HG03378 (cell line): ENCODE data around the gene DOCK2.
"Not testable (repeated sequence)": the region's sequence is repeated elsewhere in the genome, so short reads cannot be mapped to it uniquely, and the experiment has no call there.

Source experiments
- ATAC-seq: cut with Tn5 transposase; IDR thresholded peaks from one replicate; pipeline ENCODE4 v1.9.1; 2021; ENCODE audit warnings: mild to moderate bottlenecking, moderate library complexity; ENCODE audit not compliant: unreplicated experiment

Gene DOCK2

DNA sequence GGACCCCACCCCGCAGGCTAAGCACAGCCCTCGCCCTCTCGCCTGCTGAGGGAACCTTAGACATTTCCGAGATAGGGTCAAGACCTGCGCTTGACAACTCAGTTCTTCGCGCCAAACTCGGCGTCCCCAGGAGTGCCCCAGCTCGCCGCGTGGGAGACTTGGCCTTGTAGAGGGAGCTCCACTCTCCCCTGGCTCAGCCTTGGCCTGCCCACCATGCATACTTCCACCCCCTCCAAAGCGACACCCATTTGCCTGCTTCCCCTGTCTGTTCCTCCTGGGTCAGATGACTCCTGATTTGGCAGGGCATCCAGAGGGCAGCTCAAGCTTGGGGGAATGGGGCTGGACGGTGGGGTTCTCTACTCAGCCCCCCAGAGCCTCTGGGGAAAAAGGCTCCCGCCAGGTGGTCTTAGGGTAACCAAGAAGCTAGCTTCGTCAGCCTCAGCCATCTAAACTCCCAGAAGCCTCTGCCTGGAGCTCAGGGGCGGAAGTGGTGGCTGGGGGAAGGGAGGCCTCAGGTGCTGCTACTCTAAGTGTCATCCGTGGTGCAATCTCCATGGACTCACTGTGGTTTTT, 560 bp downstream of the DOCK2 start:
- peak; percentile 67 for ATAC-seq

DNA sequence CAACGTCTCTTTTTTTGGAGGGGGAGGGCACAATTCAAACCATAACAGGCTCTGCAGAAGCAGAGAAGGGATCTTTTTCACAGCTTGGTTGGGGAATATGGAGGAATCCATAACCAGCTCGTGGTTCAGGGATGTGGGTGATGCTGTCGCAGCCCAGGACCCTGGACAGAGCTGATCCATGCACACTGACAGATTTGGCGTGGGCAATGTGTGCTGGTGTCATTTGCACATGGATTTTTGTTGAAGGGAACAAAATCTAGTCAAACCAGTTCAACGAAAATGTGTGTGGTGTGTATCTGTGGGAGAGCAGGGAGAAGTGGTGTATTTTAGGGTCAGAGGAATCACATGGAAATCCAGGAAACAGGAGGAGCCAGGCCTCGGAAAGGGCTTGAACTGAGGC, 4.2 kb downstream of the DOCK2 start:
- ATAC-seq = no peak

DNA sequence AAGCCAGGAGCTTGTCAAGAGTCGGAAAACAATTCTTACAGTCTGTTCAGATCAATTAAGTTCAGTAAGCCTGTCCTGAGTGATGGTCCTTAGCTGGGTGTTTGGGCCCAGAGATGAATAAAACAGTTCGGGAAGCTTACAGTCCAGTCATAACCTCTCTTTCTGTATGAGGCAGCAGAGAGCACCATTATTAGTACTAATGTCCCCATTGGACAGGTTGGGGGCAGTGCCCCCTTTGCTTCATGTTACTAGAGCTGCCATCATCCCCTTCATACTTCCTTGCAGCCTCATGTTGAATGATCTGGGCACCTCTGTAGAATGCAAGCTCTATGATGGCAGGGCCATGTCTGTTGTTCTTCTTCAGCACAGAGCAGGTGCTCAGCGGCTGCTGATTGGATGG, 9.8 kb downstream of the DOCK2 start:
- ATAC-seq = peak; percentile 34

- peak; percentile 24 for ATAC-seq
Measured at GRCh38 chr5:169647566-169647965, 10.5 kb downstream of the DOCK2 start.

GRCh38 chr5:169648725-169649310, 11.7 kb downstream of the DOCK2 start:
- no peak for ATAC-seq

DNA sequence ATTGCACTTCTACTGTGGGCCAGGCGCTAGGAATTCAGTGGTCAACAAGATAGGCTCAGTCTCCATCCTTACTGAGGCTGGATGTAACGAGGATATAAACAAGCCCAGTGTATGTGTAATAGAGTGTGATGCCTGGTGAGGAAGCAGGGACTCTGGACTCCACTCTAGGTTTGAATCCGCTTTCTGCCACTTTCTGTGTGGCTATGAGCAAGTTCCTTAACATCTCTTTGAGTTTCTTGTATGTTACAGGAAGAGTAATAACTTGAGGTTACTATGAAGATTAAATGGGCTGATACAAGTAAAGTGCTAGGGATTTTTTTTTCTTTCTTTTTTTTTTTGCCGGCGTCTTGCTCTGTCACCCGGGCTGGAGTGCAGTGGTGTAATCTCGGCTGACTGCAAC, 12.4 kb downstream of the DOCK2 start:
- no peak for ATAC-seq

DNA sequence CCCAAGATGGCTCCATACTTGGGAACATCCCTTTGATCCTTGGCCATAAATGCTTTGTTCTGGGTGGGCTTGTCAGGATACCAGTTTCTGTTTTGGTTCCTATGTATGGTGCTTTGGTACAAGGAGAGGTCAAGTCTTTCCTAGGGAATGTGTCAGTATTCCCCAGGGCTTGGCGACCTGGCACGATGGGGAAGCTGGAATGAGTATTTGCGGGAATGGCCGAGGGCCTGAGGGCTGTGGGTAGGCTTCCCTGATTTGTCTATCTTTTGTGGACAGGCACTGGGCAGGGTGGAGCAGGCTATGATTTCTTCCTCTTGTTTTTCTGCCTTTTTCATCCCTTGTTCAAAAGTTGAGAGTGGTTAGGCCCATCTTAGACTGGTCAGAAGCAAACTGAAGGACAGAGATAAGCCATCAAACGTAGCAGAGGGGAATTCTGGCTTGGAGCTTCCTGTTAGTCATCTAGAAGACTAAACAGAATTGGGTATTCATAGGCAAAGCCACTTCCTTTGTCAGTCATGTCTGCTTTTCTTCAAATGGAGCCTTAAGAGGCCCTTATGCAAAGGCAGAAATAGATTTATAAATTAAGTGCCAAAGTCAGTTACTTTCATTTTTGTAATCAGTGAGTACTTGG, 13.7 kb downstream of the DOCK2 start:
- peak; percentile 80 for ATAC-seq

DNA sequence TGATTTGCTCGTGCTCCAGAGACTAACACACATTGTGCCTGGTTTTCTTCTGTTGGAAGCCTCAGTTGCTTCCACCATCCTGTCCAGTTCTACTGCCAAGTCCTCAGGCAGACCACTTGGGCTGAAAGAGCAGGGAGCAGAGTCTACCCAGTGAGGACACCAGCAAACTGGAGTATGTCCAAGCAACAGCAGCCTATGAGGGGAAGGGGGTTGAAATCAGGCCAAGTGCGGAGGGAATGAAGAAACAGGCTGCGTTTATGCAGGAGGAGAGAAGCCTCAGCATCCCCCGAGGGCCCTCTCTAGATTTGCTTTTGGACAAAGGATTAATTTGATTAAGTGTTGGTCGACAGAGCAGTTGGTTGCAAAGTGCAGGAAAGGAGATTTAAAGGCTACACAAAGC, 14.5 kb downstream of the DOCK2 start:
- no peak for ATAC-seq

GRCh38 chr5:169652057-169652456, 15.0 kb downstream of the DOCK2 start:
- ATAC-seq = no peak

DNA sequence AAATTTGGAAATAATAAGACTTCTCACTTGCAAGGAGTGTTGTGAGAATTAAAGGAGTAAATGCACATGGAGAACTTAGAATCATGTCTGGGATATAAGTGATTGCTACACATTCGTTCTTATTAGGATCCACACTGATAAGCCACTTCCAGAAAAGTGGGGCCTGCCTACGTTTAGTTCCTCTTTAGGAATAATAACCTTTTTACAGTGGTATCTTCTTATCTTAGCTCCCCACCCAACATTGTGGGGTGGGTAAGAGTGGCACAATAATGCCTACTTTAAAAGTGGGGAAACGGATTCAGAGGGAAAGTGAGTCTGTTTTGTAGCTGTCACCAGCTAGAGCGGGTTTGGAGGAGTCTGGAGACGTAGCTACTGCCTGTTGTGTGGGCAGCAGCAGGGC, 16.0 kb downstream of the DOCK2 start:
- ATAC-seq = no peak

DNA sequence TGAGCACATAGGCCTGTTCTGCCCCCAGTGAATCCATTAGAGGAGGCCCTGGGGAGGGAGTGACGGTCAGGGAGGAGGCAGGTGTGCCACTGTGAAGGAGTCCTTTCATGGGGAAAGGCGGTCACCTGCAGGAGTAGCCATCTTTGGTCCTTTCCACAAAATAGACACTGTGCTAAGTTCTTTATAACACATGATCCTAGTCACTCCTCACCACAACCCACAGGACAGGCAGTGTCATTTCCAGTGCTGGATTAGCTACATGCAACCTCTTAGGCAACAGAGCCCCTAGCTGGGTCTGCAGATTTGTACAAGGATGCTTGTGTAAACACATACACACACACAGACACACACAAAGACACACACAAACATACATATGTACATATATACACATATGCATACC, 18.3 kb downstream of the DOCK2 start:
- ATAC-seq = no peak

GRCh38 chr5:169656125-169656901, 19.2 kb downstream of the DOCK2 start:
- ATAC-seq = peak; percentile 77

DNA sequence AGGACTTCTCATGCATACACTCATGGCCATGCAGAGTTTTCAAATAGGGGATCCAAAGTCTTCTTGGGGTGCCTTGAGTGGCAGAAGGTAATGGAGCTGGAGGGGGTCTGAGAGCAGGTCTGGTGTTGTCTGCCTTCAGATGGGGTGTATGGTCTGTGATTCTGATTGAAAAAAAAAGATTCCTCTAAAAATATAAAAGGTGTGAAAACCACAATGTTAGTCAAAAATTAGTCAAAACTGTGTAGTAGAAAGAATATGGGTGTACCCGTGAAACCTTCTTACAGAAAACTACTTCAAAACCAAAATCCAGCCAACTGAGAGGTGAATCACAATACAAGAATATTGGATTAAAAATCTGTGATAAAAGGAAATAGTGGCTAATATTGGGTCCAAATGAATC, 20.1 kb downstream of the DOCK2 start:
- ATAC-seq = no peak

DNA sequence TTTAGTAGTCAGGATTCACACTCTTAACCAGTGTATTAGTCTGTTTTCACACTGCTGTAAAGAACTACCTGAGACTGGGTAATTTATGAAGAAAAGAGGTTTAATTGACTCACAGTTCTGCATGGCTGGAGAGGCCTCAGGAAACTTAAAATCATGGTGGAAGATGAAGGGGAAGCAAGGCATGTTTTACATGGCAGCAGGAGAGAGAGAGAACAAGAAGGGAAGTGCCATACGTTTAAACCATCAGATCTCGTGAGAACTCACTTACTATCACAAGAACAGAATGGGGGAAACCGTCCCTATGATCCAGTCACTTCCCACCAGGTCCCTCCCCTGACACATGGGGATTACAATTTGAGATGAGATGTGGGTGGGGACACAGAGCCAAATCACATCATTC, 25.4 kb downstream of the DOCK2 start:
- ATAC-seq = not testable (repeated sequence)

DNA sequence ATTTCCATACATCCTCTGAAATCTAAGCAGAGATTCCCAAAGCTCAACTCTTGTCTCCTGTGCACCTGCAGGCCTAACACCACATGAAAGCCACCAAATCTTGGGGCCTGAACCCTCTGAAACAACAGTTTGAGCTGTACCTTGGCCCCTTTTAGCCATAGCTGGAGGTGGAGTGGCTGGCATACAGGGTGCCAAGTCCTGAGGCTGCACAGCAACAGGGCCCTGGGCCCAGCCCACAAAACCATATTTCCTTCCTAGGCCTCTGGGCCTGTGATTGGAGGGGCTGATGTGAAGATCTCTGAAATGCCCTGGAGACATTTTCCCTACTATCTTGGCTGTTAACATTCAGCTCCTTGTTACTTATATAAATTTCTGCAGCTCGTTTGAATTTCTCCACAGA, 26.5 kb downstream of the DOCK2 start:
- no peak for ATAC-seq

DNA sequence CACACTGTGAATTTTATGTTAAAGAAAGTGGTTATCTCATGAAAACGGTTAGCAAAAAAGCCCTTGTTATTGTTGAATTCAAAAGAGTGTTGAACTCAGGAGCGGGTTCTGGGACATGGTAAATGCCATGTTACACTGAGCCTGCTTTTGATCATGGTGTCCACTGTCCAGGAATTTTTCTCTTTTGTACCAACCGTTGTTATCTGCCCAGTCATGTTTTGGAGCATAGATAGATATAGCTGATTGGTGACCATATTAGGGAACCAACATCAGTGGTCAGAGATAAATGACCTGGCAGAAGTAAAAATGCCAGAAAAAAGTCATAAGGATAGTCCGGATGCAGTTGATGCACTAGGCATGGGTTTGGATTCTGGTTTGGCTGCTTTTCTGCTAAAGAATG, 29.3 kb downstream of the DOCK2 start:
- ATAC-seq = no peak

DNA sequence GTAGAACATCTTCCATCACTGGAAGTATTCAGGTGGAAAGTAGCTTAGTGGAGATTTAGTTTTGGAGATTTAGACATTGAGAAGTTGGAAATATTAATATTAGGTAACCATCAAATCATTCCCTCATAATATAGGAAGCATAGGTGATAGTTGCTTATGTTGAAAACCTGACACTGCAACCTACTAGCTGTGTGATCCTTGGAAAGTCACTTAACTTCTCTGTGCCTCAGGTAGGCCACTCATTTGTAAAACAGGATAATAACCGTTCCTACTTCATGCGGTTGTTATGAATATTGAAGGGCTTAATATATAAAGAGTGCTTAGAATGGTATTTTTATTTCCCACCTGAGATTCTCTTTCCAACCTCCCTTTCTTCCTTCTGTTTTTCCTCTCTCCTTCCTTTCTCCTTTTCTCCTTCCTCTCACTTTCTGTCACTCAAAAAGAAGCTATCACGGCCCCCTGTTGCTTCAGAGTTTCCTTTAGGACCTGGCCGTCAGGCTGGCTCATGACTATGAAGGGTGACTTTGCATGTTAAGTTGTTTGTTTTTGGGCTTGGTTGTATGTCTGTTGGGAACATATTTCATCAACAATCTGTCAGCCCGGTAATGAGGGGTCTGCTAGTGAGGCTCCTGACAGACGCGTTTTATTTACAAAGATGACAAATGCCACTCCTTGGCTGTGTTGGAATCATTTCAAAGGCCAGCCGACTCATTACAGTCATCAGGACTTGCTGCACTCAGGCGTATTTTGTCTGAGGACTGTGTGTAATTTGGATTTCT, 31.0 kb downstream of the DOCK2 start:
- ATAC-seq = no peak

GRCh38 chr5:169668732-169669131, 31.7 kb downstream of the DOCK2 start:
- no peak for ATAC-seq

GRCh38 chr5:169670769-169671525, 33.9 kb downstream of the DOCK2 start:
- ATAC-seq = peak; percentile 98

- ATAC-seq = no peak
Measured at GRCh38 chr5:169682026-169682425, 45.0 kb downstream of the DOCK2 start.
